K562 (cell line): ENCODE data around the gene EHBP1L1. TPM values are rescaled to one million over a fixed set of nuclear protein-coding genes. Genes with fewer than 3 reads are reported as not detected.

Experiments
- CBFA2T2 ChIP-seq: fragments of 450-650 bp; conservative IDR thresholded peaks from 2 replicates; pipeline ENCODE4 v1.6.1; 2017; ENCODE audit warnings: mild to moderate bottlenecking
- ELF4 ChIP-seq: fragments of 450-650 bp; formaldehyde crosslinking; IDR thresholded peaks from 2 replicates; pipeline ENCODE4 v1.4.0; 2022; ENCODE audit warnings: missing genetic modification characterization
- GATA2 ChIP-seq: sonication (generic); formaldehyde crosslinking; IDR thresholded peaks from 2 replicates; pipeline ENCODE4 v1.4.0; 2020; ENCODE audit warnings: mild to moderate bottlenecking, missing genetic modification reagents
- KLF16 ChIP-seq: IDR thresholded peaks from 2 replicates; pipeline ENCODE4 v1.6.1; 2016; ENCODE audit warnings: antibody characterized with exemption
- NR2F6 ChIP-seq: fragments of 450-650 bp; formaldehyde crosslinking; IDR thresholded peaks from 2 replicates; pipeline ENCODE4 v1.4.0; 2020; ENCODE audit warnings: mild to moderate bottlenecking
- PHF21A ChIP-seq: fragments of 450-650 bp; IDR thresholded peaks from 2 replicates; pipeline ENCODE4 v1.6.1; 2017; ENCODE audit warnings: low read depth, borderline replicate concordance
- PYGO2 ChIP-seq: fragments of 450-650 bp; IDR thresholded peaks from 2 replicates; pipeline ENCODE4 v1.6.1; 2016; ENCODE audit warnings: mild to moderate bottlenecking, missing genetic modification characterization, moderate library complexity, missing compliant biosample characterization
- RBM17 ChIP-seq: fragments of 200-400 bp; formaldehyde crosslinking; IDR thresholded peaks from 2 replicates; pipeline ENCODE4 v1.6.1; 2017; ENCODE audit warnings: low read depth, mild to moderate bottlenecking, low read length, borderline replicate concordance
- U2AF2 ChIP-seq: fragments of 200-400 bp; formaldehyde crosslinking; optimal IDR thresholded peaks from 2 replicates; pipeline ENCODE3; 2017; ENCODE audit warnings: low read depth, mild to moderate bottlenecking, low read length
- ZEB2 ChIP-seq: fragments of 450-650 bp; IDR thresholded peaks from 2 replicates; pipeline ENCODE4 v1.6.1; 2016
- ZNF174 ChIP-seq: fragments of 250-450 bp; sonication (Bioruptor Pico); IDR thresholded peaks from 2 replicates; pipeline ENCODE4 v1.4.0; 2020; ENCODE audit warnings: mild to moderate bottlenecking
- ZNF780A ChIP-seq: fragments of 250-450 bp; sonication (Bioruptor Pico); IDR thresholded peaks from 2 replicates; pipeline ENCODE4 v1.5.0; 2021; ENCODE audit warnings: mild to moderate bottlenecking
- polyA plus RNA-seq, 8 experiments: library from polyadenylated mRNA; depleted of rRNA in 4 of 8; stranded (reverse) in 5 of 8; unstranded in 3 of 8; fragments of >200 nt; fragmentation: Nextera tagmentation in 2 of 8; fragmentation: Illumina TruSeq in 1 of 8; extraction: Ambion mirVana in 2 of 8; extraction: Trizol in 1 of 8; gene quantifications; 2 replicates each; pipeline versions ENCODE4 v1.2.1 to v1.2.3, GENCODE V29; 2011 to 2014; ENCODE audit warnings: inconsistent platforms in 1 of 8, missing spikeins in 1 of 8
- total RNA-seq, 7 experiments: library from RNA; depleted of rRNA in 6 of 7; stranded (reverse); fragments of >200 nt in 6 of 7; fragmentation: Illumina TruSeq in 2 of 7; extraction: Trizol in 2 of 7; gene quantifications; 2 replicates each; pipeline versions ENCODE4 v1.2.1 to v1.2.3, GENCODE V29; 2011 to 2021; ENCODE audit warnings: low replicate concordance in 1 of 7
- TF ChIP-seq, protein P1 (sequence below): fragments of 200-800 bp; sonication (Bioruptor generic); IDR thresholded peaks from 2 replicates; pipeline ENCODE4 v1.6.1; 2017; ENCODE audit warnings: missing genetic modification characterization, missing compliant biosample characterization
- TF ChIP-seq, protein P2 (sequence below), 2 experiments: IDR thresholded peaks; 2 replicates each; pipeline ENCODE4 v1.6.1; 2011; ENCODE audit warnings: borderline replicate concordance in 1 of 2, control low read depth in 1 of 2, low read depth in 1 of 2, low read length in 1 of 2, mild to moderate bottlenecking in 1 of 2, mixed read lengths in 1 of 2, moderate library complexity in 1 of 2; ENCODE audit not compliant: insufficient read depth in 1 of 2, insufficient read length in 1 of 2, poor library complexity in 1 of 2, severe bottlenecking in 1 of 2; ENCODE audit errors: extremely low read depth in 1 of 2
- TF ChIP-seq, protein P3 (sequence below): fragments of 250-450 bp; sonication (Bioruptor Pico); IDR thresholded peaks from 2 replicates; pipeline ENCODE4 v1.5.0; 2021
- TF ChIP-seq, protein P4 (sequence below): IDR thresholded peaks from 3 replicates; pipeline ENCODE4 v1.6.1; 2011; ENCODE audit warnings: borderline replicate concordance, mild to moderate bottlenecking; ENCODE audit not compliant: insufficient read length, insufficient read depth
- TF ChIP-seq, protein P5 (sequence below): sonication (generic); formaldehyde crosslinking; IDR thresholded peaks from 2 replicates; pipeline ENCODE4 v1.8.0; 2022; ENCODE audit warnings: missing genetic modification reagents, mild to moderate bottlenecking, borderline replicate concordance

The EHBP1L1 gene
- total and polyA plus RNA-seq, 9 of the 15 experiments (the other 6 are each of a cell fraction or from before 2014, with no cell fraction given): 0.03 to 87.1 (median 26.3) TPM

DNA sequence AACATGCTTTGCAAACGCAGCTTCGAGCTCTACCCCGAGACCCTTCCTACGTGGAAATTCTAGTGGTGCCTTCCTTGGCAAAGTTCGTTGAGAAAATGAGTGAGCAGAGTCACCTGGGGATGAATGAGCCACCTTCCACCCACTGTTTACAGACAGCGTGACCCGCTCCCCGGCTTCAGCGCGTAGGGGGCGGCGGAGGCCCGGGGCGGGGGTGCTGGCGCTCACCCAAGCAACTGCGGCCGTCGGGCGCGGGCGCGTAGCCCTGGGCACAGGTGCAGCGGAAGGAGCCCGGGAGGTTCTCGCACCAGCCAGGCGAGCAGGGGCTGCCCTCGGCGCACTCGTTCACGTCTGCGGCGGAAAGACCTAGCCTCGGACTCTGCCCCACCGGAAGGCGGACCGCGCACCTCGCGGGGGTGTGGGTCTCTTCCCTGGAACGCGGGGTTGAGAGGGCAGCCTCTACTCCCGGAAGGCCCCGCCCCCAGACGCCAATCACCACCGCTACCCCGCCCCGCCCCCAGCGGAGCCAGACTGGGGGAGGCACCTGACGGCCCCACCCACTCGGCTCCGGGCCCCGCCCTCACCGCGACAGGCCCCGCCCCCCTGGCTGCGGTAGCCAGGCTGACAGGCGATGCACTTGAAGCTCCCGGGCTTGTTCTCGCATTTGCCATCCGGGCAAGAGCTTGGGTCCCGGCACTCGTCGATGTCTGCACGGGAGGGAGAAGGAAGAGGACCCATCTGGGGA lies 29.5 kb upstream of the EHBP1L1 start (continued):
- TF ChIP-seq, protein P1, sequence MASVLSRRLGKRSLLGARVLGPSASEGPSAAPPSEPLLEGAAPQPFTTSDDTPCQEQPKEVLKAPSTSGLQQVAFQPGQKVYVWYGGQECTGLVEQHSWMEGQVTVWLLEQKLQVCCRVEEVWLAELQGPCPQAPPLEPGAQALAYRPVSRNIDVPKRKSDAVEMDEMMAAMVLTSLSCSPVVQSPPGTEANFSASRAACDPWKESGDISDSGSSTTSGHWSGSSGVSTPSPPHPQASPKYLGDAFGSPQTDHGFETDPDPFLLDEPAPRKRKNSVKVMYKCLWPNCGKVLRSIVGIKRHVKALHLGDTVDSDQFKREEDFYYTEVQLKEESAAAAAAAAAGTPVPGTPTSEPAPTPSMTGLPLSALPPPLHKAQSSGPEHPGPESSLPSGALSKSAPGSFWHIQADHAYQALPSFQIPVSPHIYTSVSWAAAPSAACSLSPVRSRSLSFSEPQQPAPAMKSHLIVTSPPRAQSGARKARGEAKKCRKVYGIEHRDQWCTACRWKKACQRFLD (CRISPR knock-in tag): no peak
- TF ChIP-seq ELF4 (CRISPR knock-in tag): no peak
- TF ChIP-seq NR2F6 (CRISPR knock-in tag): no peak
- 0 out of 2 replicates have a peak, but pooled peaks have one; percentile 30 for TF ChIP-seq ZEB2
- no peak for TF ChIP-seq ZNF780A (CRISPR knock-in tag)
- TF ChIP-seq RBM17: no peak
- TF ChIP-seq CBFA2T2: no peak
- TF ChIP-seq ZNF174 (CRISPR knock-in tag): no peak
- TF ChIP-seq, protein P2, sequence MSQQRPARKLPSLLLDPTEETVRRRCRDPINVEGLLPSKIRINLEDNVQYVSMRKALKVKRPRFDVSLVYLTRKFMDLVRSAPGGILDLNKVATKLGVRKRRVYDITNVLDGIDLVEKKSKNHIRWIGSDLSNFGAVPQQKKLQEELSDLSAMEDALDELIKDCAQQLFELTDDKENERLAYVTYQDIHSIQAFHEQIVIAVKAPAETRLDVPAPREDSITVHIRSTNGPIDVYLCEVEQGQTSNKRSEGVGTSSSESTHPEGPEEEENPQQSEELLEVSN (IDR thresholded peaks at IDR 0.05; ENCODE audit: borderline replicate concordance in 1 of 2, extremely low read depth in 1 of 2, insufficient read depth in 1 of 2, insufficient read length in 1 of 2, low read depth in 1 of 2, low read length in 1 of 2, poor library complexity in 1 of 2, severe bottlenecking in 1 of 2): peak in 1 of 2 experiments; percentile 39
- TF ChIP-seq, protein P3, sequence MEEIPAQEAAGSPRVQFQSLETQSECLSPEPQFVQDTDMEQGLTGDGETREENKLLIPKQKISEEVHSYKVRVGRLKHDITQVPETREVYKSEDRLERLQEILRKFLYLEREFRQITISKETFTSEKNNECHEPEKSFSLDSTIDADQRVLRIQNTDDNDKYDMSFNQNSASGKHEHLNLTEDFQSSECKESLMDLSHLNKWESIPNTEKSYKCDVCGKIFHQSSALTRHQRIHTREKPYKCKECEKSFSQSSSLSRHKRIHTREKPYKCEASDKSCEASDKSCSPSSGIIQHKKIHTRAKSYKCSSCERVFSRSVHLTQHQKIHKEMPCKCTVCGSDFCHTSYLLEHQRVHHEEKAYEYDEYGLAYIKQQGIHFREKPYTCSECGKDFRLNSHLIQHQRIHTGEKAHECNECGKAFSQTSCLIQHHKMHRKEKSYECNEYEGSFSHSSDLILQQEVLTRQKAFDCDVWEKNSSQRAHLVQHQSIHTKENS (CRISPR knock-in tag): no peak
- TF ChIP-seq, protein P4, sequence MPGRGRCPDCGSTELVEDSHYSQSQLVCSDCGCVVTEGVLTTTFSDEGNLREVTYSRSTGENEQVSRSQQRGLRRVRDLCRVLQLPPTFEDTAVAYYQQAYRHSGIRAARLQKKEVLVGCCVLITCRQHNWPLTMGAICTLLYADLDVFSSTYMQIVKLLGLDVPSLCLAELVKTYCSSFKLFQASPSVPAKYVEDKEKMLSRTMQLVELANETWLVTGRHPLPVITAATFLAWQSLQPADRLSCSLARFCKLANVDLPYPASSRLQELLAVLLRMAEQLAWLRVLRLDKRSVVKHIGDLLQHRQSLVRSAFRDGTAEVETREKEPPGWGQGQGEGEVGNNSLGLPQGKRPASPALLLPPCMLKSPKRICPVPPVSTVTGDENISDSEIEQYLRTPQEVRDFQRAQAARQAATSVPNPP: no peak
- TF ChIP-seq U2AF2: no peak
- no peak for TF ChIP-seq GATA2 (CRISPR knock-in tag)
- TF ChIP-seq, protein P5, sequence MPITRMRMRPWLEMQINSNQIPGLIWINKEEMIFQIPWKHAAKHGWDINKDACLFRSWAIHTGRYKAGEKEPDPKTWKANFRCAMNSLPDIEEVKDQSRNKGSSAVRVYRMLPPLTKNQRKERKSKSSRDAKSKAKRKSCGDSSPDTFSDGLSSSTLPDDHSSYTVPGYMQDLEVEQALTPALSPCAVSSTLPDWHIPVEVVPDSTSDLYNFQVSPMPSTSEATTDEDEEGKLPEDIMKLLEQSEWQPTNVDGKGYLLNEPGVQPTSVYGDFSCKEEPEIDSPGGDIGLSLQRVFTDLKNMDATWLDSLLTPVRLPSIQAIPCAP (CRISPR knock-in tag): no peak
- no peak for TF ChIP-seq PYGO2
- TF ChIP-seq KLF16: no peak
- no peak for TF ChIP-seq PHF21A
